SU-DHL-6 (cell line): ENCODE data around the gene MRGPRX3.

Source experiments
- EZH2phosphoT487 ChIP-seq: fragments of 200-600 bp; sonication (generic), shearing (Covaris generic); conservative IDR thresholded peaks from 2 replicates; pipeline ENCODE4 v1.6.1; 2018; ENCODE audit warnings: mild to moderate bottlenecking, antibody characterized with exemption, low read length, moderate library complexity, mixed read lengths
- TF ChIP-seq, protein P1 (sequence below): fragments of 200-600 bp; sonication (generic); IDR thresholded peaks from one replicate; pipeline ENCODE4 v1.5.1; 2017; ENCODE audit warnings: antibody characterized with exemption, mild to moderate bottlenecking, low read length, moderate library complexity; ENCODE audit not compliant: insufficient read depth, poor library complexity, severe bottlenecking

GRCh38 chr11:18100926-18101656 lies 31.3 kb upstream of the MRGPRX3 start:
- TF ChIP-seq, protein P1, sequence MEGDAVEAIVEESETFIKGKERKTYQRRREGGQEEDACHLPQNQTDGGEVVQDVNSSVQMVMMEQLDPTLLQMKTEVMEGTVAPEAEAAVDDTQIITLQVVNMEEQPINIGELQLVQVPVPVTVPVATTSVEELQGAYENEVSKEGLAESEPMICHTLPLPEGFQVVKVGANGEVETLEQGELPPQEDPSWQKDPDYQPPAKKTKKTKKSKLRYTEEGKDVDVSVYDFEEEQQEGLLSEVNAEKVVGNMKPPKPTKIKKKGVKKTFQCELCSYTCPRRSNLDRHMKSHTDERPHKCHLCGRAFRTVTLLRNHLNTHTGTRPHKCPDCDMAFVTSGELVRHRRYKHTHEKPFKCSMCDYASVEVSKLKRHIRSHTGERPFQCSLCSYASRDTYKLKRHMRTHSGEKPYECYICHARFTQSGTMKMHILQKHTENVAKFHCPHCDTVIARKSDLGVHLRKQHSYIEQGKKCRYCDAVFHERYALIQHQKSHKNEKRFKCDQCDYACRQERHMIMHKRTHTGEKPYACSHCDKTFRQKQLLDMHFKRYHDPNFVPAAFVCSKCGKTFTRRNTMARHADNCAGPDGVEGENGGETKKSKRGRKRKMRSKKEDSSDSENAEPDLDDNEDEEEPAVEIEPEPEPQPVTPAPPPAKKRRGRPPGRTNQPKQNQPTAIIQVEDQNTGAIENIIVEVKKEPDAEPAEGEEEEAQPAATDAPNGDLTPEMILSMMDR: no peak
- TF ChIP-seq EZH2phosphoT487: no peak
